Liver (tissue), 9 donors: ENCODE measurements around the gene SELENOS. TPM values are rescaled to one million over a fixed set of nuclear protein-coding genes. Genes with fewer than 3 reads are reported as not detected.

ENCODE experiments used
- DNase-seq: peaks from one replicate; pipeline ENCODE4 v3.0.0-alpha.2; 2017; ENCODE audit warnings: low spot score
- H3K27ac ChIP-seq, 2 donors: one replicate each; pipeline ENCODE4 v1.7.0; 2013; ENCODE audit warnings: inconsistent platforms in 2 of 2, low read length in 2 of 2, control low read depth in 1 of 2, low read depth in 1 of 2, mild to moderate bottlenecking in 1 of 2
- H3K27me3 ChIP-seq, 4 donors: one replicate each; pipeline versions ENCODE4 v1.6.1 to v1.7.0; 2013; ENCODE audit warnings: low read length in 3 of 4, inconsistent platforms in 1 of 4, mild to moderate bottlenecking in 1 of 4, moderate library complexity in 1 of 4; ENCODE audit not compliant: control insufficient read depth in 4 of 4, insufficient read depth in 4 of 4
- H3K36me3 ChIP-seq, 4 donors: one replicate each; pipeline versions ENCODE4 v1.6.1 to v1.7.0; 2013; ENCODE audit warnings: low read length in 3 of 4, mild to moderate bottlenecking in 3 of 4, low read depth in 1 of 4, moderate library complexity in 1 of 4; ENCODE audit not compliant: control insufficient read depth in 4 of 4, insufficient read depth in 3 of 4
- H3K4me1 ChIP-seq, 4 donors: one replicate each; pipeline versions ENCODE4 v1.6.1 to v1.7.0; 2013; ENCODE audit warnings: low read length in 3 of 4, mild to moderate bottlenecking in 3 of 4, moderate library complexity in 1 of 4; ENCODE audit not compliant: control insufficient read depth in 4 of 4, insufficient read depth in 4 of 4
- H3K4me3 ChIP-seq, 3 donors: one replicate each; pipeline versions ENCODE4 v1.6.1 to v1.7.0; 2013; ENCODE audit warnings: low read length in 3 of 3, control low read depth in 1 of 3, low read depth in 1 of 3, mild to moderate bottlenecking in 1 of 3
- H3K9ac ChIP-seq, 2 donors: one replicate each; pipeline ENCODE4 v1.7.0; 2013; ENCODE audit warnings: low read length in 2 of 2, mild to moderate bottlenecking in 2 of 2, moderate library complexity in 2 of 2, control low read depth in 1 of 2, low read depth in 1 of 2
- H3K9me3 ChIP-seq, 4 donors: one replicate each; pipeline versions ENCODE4 v1.6.1 to v1.7.0; 2013; ENCODE audit warnings: low read length in 3 of 4; ENCODE audit not compliant: control insufficient read depth in 4 of 4
- EGR1 ChIP-seq, 2 donors: IDR thresholded peaks; 2 replicates each; pipeline ENCODE4 v1.6.1; 2016 to 2018; ENCODE audit warnings: antibody characterized with exemption in 2 of 2, low read depth in 2 of 2
- FOXA1 ChIP-seq: IDR thresholded peaks from 2 replicates; pipeline ENCODE4 v1.6.1; 2016; ENCODE audit warnings: antibody characterized with exemption
- FOXA2 ChIP-seq: IDR thresholded peaks from 2 replicates; pipeline ENCODE4 v1.6.1; 2016; ENCODE audit warnings: antibody characterized with exemption
- GABPA ChIP-seq, 2 donors: IDR thresholded peaks in 1 of 2; conservative IDR thresholded peaks in 1 of 2; 2 replicates each; pipeline ENCODE4 v1.6.1; 2016; ENCODE audit warnings: antibody characterized with exemption in 2 of 2, mild to moderate bottlenecking in 1 of 2, moderate library complexity in 1 of 2
- HNF4A ChIP-seq, 2 donors: conservative IDR thresholded peaks; 2 replicates each; pipeline ENCODE4 v1.6.1; 2016; ENCODE audit warnings: antibody characterized with exemption in 2 of 2, mild to moderate bottlenecking in 2 of 2
- HNF4G ChIP-seq: IDR thresholded peaks from 2 replicates; pipeline ENCODE4 v1.6.1; 2016; ENCODE audit warnings: antibody characterized with exemption
- JUND ChIP-seq, 2 donors: IDR thresholded peaks; 2 replicates each; pipeline ENCODE4 v1.6.1; 2016; ENCODE audit warnings: antibody characterized with exemption in 2 of 2
- NR2F2 ChIP-seq: IDR thresholded peaks from 2 replicates; pipeline ENCODE4 v1.6.1; 2016; ENCODE audit warnings: antibody characterized with exemption
- RAD21 ChIP-seq, 2 donors: IDR thresholded peaks; 2 replicates each; pipeline ENCODE4 v1.6.1; 2016; ENCODE audit warnings: antibody characterized with exemption in 2 of 2, mild to moderate bottlenecking in 2 of 2
- RXRA ChIP-seq, 2 donors: IDR thresholded peaks; 2 replicates each; pipeline ENCODE4 v1.6.1; 2017 to 2018; ENCODE audit warnings: antibody characterized with exemption in 2 of 2, mild to moderate bottlenecking in 1 of 2
- SP1 ChIP-seq: IDR thresholded peaks from 2 replicates; pipeline ENCODE4 v1.6.1; 2018; ENCODE audit warnings: antibody characterized with exemption, mild to moderate bottlenecking
- TAF1 ChIP-seq: conservative IDR thresholded peaks from 2 replicates; pipeline ENCODE4 v1.6.1; 2016; ENCODE audit warnings: antibody characterized with exemption, mild to moderate bottlenecking
- YY1 ChIP-seq: IDR thresholded peaks from 2 replicates; pipeline ENCODE4 v1.6.1; 2016; ENCODE audit warnings: antibody characterized with exemption, mild to moderate bottlenecking
- WGBS: extraction: QIAGEN DNeasy Blood & Tissue Kit; methylation state at CpG from one replicate; pipeline ENCODE4 v1.1.7; 2013; 5-methylcytosine and 5-hydroxymethylcytosine counted together
- polyA plus RNA-seq, 2 donors: library from polyadenylated mRNA; stranded (reverse) in 1 of 2; unstranded in 1 of 2; fragments of 200-250 nt in 1 of 2; fragments of >200 nt in 1 of 2; fragmentation: Nextera tagmentation in 1 of 2; extraction: Ambion mirVana in 1 of 2; gene quantifications; one replicate each; pipeline versions ENCODE4 v1.2.1 to v1.2.3, GENCODE V29; 2013 to 2015
- total RNA-seq, 2 donors: library from RNA; depleted of rRNA; stranded (reverse); fragments of >200 nt; gene quantifications; one replicate each; pipeline ENCODE4 v1.2.3, GENCODE V29; 2014
- TF ChIP-seq, protein P1 (sequence below): IDR thresholded peaks from 2 replicates; pipeline ENCODE4 v1.6.1; 2016; ENCODE audit warnings: antibody characterized with exemption
- TF ChIP-seq, protein P2 (sequence below): IDR thresholded peaks from 2 replicates; pipeline ENCODE4 v1.6.1; 2016; ENCODE audit warnings: antibody characterized with exemption, mild to moderate bottlenecking
- TF ChIP-seq, protein P3 (sequence below): IDR thresholded peaks from 2 replicates; pipeline ENCODE4 v1.6.1; 2016; ENCODE audit warnings: antibody characterized with exemption
- donor health status: healthy.
- donor health status: healthy.
- donor health status: healthy.
- donor health status: healthy.
- donor health status: healthy.

The SELENOS gene
- total and polyA plus RNA-seq, 4 donors, result 25.8 to 71.1 (median 65.8) TPM

DNA sequence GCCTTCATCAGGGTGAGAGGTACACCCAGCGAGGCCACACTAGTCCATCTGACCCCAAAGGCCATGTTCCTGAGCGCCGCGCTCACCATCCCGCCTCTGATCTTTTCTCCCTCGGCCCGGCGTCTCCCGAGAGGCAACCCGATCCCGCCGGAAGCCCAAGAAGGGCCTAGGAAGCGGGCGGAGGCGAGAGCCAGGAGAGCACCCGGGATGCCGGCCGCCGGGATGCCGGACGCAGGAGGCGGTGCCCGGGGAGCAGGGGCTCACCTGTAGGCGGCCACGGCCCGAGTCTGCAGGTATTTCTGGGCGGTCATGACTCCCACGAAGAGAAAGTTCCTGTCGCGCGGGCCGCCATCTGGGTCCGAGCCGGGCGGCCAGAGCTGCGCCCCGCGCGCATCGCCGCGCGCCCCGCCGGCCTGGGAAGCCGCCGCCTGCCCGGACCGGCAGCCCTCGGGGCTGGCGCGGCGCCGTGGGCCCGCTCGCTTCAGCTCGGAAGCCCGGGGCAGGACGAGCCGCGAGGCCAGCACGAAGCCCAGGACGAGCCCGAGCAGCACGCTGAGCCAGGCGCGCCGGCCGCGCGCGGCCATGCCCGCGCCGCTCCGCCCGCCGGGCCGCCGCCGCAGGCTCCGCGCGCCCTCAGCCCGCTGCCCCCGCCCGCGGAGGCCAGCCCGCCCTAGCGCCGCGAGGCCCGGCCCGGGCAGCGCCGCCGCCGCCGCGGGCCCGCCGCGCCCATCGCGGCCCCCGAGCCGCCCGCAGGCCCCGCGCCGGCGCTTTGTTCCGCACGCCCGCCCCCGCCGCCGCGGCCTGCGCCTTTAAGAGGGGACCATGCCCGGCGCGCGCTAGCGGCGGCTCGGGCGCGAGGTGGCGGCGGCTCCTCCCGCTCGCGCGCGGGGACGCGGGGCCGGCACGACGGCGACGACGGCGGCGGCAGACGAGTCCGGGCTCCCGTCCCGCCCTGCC lies 26.1 kb downstream of the SELENOS start:
- Histone ChIP-seq H3K9me3 (no peaks in the 10 kb centered on the region), H3K4me3 (peak overlapping the region; percentile 58 to 95 (median 64)), H3K27me3 (no peaks in the 10 kb centered on the region), H3K27ac (peak overlapping the region; percentile 65 to 74), H3K9ac (peak overlapping the region; percentile 37 to 74), H3K4me1 (peaks cover 3 to 21% (median 10%) of the 10 kb centered on the region in 4 donors), H3K36me3 (no peaks in the 10 kb centered on the region)
- TF ChIP-seq HNF4A (conservative IDR thresholded peaks at IDR 0.05), result peak in 1 of 2 donors; percentile 14
- TF ChIP-seq TAF1, result no peak
- under 1% methylated on average over 150 of the region's 150 CpGs for WGBS
- no peak for DNase-seq

DNA sequence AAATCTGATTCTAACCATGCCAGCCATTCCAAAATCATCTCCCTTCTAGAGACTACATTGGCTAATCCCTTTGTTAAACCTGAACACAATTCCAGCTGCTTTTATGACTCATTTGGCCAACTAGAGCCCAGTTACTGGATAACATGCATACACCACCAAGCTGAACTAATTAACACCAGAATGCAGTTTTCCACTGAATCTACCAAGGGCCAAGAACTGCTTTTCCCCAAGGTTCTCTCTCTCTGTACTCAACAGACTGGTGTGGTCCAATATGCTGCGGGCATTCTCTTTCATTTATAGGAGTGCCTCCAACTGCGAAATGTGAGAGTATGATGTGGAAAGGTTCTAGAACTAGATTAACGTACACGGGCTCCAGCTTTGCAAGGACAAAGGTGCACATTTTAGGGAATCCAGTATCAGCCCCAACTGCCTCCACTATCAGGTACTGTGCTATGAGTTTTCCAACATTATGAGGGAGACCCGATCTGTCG lies 26.9 kb downstream of the SELENOS start:
- TF ChIP-seq TAF1, result no peak
- no peak for TF ChIP-seq JUND (IDR thresholded peaks at IDR 0.05)
- no peak for TF ChIP-seq RXRA (IDR thresholded peaks at IDR 0.05)
- no peak for TF ChIP-seq EGR1 (IDR thresholded peaks at IDR 0.05; ENCODE audit: low read depth in 2 of 2)
- TF ChIP-seq, protein P1, sequence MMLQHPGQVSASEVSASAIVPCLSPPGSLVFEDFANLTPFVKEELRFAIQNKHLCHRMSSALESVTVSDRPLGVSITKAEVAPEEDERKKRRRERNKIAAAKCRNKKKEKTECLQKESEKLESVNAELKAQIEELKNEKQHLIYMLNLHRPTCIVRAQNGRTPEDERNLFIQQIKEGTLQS, result no peak
- no peak for TF ChIP-seq YY1
- no peak for TF ChIP-seq RAD21 (IDR thresholded peaks at IDR 0.05)
- H3K9ac ChIP-seq, result peak overlapping the region in 1 of 2 donors; percentile 74
- peak overlapping the region; percentile 12 to 95 (median 59) for H3K4me3 ChIP-seq
- WGBS, result 25% methylated on average over 6 of the region's 6 CpGs
- H3K4me1 ChIP-seq, result peaks cover 3 to 21% (median 8%) of the 10 kb centered on the region in 4 donors
- no peaks in the 10 kb centered on the region for H3K27me3 ChIP-seq
- peak overlapping the region in 1 of 2 donors; percentile 65 for H3K27ac ChIP-seq
- DNase-seq, result no peak
- H3K36me3 ChIP-seq, result no peaks in the 10 kb centered on the region
- no peaks in the 10 kb centered on the region for H3K9me3 ChIP-seq

DNA sequence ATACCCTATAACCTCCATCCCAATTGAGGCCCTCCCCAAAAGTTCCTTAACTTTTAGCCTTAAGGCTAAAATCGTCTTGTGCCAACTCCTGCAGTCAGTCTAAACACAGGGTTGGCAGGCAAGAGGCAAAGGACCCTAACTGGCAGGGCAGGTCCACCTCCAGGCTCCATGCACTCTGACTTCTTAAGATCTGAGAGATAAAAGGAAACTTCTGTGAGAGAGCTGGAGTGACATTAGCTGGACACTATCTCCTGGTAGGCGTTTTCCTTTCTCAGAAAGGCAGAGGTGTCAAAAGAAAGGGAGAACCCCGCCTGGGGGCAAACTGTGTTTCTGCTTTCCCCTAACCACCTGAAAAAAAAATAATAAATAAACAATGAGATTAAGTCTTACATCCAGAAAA lies 29.0 kb downstream of the SELENOS start:
- Histone ChIP-seq H3K27ac (no peak overlapping the region), H3K9me3 (no peaks in the 10 kb centered on the region), H3K4me1 (peaks cover 3 to 21% (median 10%) of the 10 kb centered on the region in 4 donors), H3K4me3 (no peak overlapping the region), H3K36me3 (no peaks in the 10 kb centered on the region), H3K27me3 (no peaks in the 10 kb centered on the region), H3K9ac (no peak overlapping the region)
- no peak for TF ChIP-seq EGR1 (IDR thresholded peaks at IDR 0.05; ENCODE audit: low read depth in 2 of 2)
- TF ChIP-seq, protein P2, sequence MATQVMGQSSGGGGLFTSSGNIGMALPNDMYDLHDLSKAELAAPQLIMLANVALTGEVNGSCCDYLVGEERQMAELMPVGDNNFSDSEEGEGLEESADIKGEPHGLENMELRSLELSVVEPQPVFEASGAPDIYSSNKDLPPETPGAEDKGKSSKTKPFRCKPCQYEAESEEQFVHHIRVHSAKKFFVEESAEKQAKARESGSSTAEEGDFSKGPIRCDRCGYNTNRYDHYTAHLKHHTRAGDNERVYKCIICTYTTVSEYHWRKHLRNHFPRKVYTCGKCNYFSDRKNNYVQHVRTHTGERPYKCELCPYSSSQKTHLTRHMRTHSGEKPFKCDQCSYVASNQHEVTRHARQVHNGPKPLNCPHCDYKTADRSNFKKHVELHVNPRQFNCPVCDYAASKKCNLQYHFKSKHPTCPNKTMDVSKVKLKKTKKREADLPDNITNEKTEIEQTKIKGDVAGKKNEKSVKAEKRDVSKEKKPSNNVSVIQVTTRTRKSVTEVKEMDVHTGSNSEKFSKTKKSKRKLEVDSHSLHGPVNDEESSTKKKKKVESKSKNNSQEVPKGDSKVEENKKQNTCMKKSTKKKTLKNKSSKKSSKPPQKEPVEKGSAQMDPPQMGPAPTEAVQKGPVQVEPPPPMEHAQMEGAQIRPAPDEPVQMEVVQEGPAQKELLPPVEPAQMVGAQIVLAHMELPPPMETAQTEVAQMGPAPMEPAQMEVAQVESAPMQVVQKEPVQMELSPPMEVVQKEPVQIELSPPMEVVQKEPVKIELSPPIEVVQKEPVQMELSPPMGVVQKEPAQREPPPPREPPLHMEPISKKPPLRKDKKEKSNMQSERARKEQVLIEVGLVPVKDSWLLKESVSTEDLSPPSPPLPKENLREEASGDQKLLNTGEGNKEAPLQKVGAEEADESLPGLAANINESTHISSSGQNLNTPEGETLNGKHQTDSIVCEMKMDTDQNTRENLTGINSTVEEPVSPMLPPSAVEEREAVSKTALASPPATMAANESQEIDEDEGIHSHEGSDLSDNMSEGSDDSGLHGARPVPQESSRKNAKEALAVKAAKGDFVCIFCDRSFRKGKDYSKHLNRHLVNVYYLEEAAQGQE, result no peak
- no peak for TF ChIP-seq HNF4G
- TF ChIP-seq NR2F2, result no peak
- no peak for TF ChIP-seq RXRA (IDR thresholded peaks at IDR 0.05)
- TF ChIP-seq SP1, result no peak
- no peak for TF ChIP-seq TAF1
- TF ChIP-seq, protein P1, result no peak
- TF ChIP-seq, protein P3, sequence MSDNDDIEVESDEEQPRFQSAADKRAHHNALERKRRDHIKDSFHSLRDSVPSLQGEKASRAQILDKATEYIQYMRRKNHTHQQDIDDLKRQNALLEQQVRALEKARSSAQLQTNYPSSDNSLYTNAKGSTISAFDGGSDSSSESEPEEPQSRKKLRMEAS, result no peak
- no peak for TF ChIP-seq FOXA2
- TF ChIP-seq GABPA (IDR thresholded peaks at IDR 0.05 in 1 of 2, conservative IDR thresholded peaks at IDR 0.05 in 1 of 2), result no peak
- no peak for TF ChIP-seq RAD21 (IDR thresholded peaks at IDR 0.05)
- no peak for TF ChIP-seq FOXA1
- no peak for TF ChIP-seq JUND (IDR thresholded peaks at IDR 0.05)
- TF ChIP-seq HNF4A (conservative IDR thresholded peaks at IDR 0.05), result no peak
- WGBS, result 74% methylated on average over 3 of the region's 3 CpGs
- no peak for DNase-seq
